Fibroblast of villous mesenchyme (primary cell): ENCODE measurements around the gene THSD4. TPM values are rescaled to one million over a fixed set of nuclear protein-coding genes. Genes with fewer than 3 reads are reported as not detected.

ENCODE experiments used
- DNase-seq: peaks from one replicate; pipeline ENCODE4 v3.0.0-alpha.2; 2010; ENCODE audit warnings: low read depth
- H3K4me3 ChIP-seq: 2 replicates; pipeline ENCODE4 v1.5.1; 2011; ENCODE audit warnings: low read depth, mild to moderate bottlenecking, low read length
- CTCF ChIP-seq: IDR thresholded peaks from 2 replicates; pipeline ENCODE4 v1.5.1; 2012; ENCODE audit warnings: low read depth, mild to moderate bottlenecking, low read length; ENCODE audit not compliant: insufficient read depth
- total RNA-seq: library from RNA; depleted of rRNA; stranded (reverse); fragments of >200 nt; gene quantifications from 2 replicates; pipeline ENCODE4 v1.2.3, GENCODE V29; 2012

The THSD4 gene
- total RNA-seq, 1 donor, result 76.4 TPM

DNA sequence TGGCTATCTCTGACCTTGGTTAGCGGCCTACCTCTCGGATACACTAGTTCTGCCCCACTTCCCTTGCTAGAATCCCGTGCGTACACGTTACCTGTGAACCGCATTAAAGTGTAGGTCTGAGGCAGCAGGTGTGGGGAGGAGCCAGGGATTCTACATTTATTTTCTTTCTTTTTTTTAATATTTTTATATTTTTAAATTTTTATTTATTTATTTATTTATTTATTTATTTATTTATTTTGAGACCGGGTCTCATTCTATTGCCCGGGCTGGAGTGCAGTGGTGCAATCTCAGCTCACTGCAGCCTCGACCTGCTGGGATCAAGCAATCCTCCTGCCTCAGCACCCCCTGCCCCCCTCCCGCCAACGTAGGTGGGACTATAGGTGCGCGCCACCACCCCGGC, 634.2 kb downstream of the THSD4 start:
- no peak for TF ChIP-seq CTCF
- no peak for DNase-seq

GRCh38 chr15:71752128-71752527, 636.9 kb downstream of the THSD4 start:
- H3K4me3 ChIP-seq, result no peak overlapping the region
- no peak for TF ChIP-seq CTCF
- DNase-seq, result no peak

More for the DNA sequence above, 634.2 kb downstream of the THSD4 start:
- H3K4me3 ChIP-seq, result no peak overlapping the region

- TF ChIP-seq CTCF, result peak; percentile 63
- no peak overlapping the region for H3K4me3 ChIP-seq
- DNase-seq, result peak; percentile 91
Observed at GRCh38 chr15:71752604-71753289, 637.5 kb downstream of the THSD4 start.

- TF ChIP-seq CTCF, result no peak
- H3K4me3 ChIP-seq, result no peak overlapping the region
- DNase-seq, result peak; percentile 28
Observed at GRCh38 chr15:71753346-71753745, 638.1 kb downstream of the THSD4 start.

DNA sequence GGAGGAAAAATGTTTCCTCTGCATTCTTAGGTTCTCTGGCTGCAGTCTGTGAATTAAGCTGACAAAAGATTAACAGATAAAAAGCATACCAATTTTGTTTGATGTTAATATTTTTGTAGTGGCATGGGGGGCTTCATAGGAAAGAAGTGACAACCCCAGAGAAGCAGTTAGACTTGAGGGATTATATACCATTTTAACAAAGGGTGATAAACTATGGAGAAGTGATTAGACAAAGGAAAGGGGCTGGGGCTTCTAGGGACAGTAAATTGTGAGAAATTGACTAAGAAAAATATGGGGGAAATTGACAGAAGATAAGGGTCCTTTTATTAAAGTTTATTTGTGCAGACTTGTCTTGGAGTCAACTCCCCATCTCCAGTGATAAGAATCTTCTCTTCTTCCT, 639.4 kb downstream of the THSD4 start:
- H3K4me3 ChIP-seq, result no peak overlapping the region
- no peak for DNase-seq
- no peak for TF ChIP-seq CTCF

- DNase-seq, result no peak
- H3K4me3 ChIP-seq, result no peak overlapping the region
- TF ChIP-seq CTCF, result no peak
Observed at GRCh38 chr15:71755092-71755970, 640.1 kb downstream of the THSD4 start.
